GM20431 (cell line): ENCODE results near the gene GLI3.

Source experiments
- in situ Hi-C: fragments of 300-500 bp; cut with MseI, MboI; formaldehyde crosslinking; loops from one replicate; pipeline ENCODE4 v1.15.0; 2020; ENCODE audit warnings: low sequenced_read_pairs; ENCODE audit not compliant: unreplicated experiment

The GLI3 gene

DNA sequence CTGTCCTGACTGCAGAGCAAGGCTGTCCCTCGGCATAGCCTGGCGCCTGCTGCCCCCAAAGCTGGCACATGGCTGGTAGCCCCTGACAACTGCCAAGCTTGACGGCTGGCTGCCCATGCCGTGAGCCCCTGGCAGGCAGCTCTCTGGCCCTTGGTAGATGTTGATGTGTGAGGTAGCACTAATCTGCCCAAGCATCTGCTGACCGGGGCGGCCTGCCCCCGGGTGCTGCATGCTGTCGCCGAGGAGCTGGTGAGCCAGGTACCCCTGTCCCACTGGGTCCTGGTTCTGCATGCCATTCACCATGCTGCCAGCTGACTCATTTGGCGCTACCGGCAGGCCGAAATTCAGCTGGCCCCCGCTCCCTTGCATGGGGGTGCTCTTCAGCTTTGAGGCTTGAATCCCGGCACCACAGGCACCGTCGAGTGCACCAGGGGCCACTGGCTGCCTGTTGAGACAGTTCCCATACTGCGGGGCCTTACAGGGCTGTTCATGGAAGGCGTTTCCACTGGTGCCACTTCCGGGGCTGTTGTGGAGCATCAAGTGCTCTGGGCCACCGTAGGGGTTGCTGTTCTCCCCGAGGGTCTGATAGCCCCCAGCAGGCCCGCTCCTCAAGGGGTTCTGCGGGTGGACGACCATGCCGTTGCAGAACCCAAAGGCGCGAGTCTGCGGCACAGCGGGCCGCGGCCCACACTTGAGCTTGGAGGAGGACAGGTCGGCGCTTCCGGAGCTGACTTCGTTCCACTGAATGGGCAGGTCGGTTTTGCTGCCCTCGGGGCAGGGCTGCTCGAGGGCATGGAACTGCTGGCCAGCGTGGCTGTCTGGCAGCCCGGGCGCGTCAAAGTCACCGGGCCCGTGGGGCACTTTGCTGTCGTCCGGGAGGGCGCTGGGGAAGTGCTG, 271.9 kb downstream of the GLI3 start:
- in situ Hi-C loops: no loop called here

DNA sequence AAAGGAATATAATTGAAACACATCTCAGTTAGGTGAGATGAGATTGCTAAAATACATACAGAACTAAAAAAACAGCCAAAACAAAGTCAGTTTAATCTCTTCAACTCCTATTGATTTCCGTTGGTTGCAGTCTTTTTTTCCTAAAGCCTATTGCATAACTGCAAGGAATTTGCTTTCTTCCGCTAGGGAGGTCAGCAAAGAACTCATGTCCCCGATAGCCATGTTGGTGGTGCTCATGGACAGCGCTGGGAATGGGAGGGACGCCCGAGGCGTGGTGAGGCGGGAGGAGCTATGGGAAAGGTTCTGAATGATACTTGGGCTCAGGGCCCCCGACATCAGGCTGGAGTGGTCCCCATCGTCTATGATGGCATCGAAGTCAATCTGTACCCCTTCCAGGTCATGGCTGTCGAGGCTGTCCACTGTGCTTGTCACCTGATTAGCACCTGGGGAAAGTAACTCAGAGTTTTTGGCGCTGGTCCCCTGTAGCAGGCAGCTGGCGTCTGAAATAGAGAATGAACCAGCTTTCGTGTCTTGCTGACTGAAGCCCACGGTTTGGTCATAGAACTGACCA, 272.7 kb downstream of the GLI3 start:
- in situ Hi-C loops: no loop called here

DNA sequence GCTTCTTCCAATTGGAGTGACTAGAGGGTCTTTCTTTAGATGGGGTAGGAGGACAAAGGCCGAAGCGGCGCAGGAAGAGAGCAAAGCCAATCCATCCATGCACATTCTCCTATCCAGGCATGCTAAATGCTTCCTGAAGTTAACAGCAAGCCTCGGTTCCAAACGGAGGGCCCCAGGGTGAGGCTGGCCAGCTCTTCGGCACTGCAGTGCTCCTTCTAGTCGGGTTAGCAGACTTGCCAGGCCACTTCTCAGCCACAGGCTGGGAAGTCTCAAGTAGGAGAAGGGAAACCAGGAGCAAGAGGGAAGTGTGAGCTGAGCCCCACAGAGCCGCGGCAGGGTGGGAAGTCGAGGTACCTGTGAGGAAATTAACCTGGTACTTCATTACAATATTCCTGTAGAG, 280.3 kb downstream of the GLI3 start:
- in situ Hi-C loops: no loop called here

DNA sequence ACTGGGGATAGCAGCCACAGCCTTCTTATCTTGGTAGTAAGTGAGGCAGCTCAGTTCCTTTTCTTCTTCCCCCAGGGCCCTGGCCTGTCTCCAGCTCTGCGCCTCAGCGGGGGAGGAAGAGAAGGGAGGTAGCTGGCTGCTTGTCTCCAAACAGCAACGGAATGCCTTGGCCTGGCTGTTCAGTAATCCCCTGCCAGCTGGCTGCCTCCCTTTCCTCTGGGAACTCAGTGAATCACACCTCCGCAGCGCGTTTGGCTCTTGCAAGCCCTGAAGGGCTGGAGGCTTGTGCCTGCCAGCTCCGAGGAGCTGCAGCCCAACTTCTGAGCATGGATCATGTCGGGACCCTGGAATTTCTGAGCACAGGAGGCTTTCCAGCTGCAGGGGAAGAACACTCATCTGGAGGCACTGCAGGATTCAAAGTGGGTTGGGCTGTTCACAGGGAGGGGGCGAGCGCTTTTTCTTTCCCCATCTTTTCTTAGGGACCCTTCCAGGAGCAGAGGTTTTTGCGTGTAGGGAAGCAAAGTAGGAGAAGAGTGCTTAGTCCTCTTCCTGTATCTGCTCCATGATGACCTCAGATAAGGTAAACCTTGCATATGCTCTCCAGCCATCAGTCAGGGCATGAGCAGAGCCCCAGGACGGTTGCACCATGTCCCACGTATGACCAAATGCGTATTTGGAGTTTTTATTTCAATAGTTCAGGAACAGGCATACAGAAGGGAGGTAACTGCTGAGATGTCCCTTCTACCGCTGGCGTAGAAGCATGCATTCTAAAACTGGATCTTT, 280.9 kb downstream of the GLI3 start:
- in situ Hi-C loops: no loop called here

DNA sequence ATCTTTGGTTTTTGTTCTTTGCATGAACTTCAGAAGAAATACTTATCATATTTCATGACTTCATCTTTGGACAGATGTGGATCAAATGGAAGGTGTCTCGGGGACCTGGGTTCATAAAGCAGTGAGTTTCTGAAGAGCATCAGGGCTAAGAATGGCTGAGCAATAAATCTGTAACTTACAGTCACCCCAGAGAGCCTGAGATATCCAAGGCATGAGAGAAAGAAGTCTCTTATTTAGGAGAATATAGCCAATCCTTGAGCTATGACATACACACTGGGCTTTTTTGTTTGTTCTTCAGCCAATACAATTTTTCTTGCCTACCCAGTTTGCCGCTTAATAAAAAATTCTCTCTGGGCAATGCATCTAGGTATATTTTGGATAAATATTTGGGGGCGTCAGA, 281.6 kb downstream of the GLI3 start:
- in situ Hi-C loops: no loop called here

DNA sequence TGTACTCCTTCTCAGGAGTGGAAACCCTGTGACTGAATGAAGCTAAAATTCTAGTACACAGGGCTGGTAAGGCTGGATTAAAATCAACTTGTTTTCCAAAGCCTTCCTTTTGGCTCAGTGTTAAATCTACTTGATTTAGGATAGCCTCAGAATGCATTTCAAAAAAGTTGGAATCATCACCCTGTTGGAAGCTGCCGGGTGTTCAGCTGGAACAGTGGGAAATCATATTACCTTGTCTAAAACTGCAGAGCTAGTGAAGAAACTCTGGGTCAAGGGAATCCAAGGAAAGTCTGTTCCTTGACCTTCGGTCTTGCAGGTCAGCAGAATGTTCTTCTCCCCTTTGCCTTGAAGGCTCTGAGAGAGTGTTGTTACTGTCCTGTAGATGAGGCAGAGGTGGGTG, 282.0 kb downstream of the GLI3 start:
- in situ Hi-C loops: no loop called here

DNA sequence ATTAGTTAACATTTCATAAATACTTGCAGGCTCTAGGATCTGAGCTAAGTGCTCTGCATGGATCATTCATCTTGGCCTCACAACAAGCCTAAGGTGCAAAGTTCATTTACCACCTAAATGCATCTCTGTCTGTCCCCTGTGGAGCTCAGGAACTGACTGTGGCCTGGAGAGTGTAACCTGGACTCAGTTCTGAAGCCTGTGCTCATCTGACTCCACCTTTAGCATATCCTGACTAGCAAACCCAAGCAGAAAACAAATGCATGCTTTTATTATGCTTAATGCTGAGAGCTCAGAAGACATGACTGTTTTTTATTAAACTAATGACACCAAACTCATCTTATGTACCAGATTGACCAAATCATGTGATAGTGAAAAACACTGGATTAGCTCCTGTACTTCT, 288.5 kb downstream of the GLI3 start:
- in situ Hi-C loops: loop anchor here (25.0 kb wide), 2 partner anchors 111 to 889 kb away; no protein-coding TSS in a partner anchor

DNA sequence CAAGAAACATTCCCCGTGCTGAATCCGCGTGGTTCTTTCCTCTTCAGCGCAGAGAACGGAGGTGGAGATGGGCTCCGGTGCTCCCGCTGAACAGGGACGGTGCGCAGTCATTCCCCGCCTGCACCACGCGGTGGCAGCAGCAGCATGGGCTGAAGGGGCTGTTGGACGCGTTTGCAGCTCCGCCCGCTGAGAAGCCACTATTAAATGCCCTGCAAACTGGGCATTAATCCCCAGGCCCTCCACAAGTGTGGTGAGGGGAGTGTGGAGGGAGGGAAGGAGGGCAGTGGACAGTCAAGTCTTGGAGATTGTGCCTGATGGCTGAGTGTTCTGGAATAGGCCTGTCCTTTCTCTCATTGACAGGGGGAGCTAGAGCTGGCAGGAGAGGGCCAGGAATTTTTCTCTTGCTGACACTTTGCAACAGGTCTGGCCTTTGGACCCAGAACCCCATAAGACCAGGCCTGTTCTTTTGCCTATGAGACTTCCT, 293.9 kb downstream of the GLI3 start:
- in situ Hi-C loops: loop anchor here (25.0 kb wide), 2 partner anchors 106 to 894 kb away; no protein-coding TSS in a partner anchor

DNA sequence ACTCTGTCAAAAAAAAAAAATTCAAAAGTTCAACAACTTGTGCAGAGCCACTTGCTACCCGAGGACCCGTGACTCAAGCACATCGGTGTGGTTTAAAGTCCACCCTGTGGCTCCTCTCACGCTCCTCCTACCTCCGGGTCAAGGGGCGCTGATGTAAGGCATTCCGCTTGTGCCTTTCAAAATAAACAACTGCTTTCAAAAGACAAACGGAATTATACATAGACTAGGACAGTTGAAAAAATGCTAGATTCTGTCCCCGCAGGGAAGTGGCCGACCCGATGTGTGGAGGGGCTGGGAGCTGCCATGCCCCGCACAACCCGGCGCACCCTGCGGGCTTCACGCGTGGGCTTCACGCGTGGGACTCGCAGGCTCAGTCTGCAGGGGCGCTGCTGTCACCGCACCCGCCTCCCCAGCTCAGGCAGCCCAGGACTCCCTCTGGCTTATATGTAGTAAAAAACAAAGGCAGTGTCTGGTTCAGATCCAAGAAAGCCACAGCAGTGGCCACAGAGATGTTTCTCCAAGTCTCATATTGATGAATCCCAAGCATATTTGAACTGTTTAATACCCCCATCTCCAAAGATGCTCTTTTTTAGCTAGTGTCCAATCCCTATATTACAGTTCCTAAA, 294.4 kb downstream of the GLI3 start:
- in situ Hi-C loops: loop anchor here (25.0 kb wide), 2 partner anchors 105 to 895 kb away; no protein-coding TSS in a partner anchor

DNA sequence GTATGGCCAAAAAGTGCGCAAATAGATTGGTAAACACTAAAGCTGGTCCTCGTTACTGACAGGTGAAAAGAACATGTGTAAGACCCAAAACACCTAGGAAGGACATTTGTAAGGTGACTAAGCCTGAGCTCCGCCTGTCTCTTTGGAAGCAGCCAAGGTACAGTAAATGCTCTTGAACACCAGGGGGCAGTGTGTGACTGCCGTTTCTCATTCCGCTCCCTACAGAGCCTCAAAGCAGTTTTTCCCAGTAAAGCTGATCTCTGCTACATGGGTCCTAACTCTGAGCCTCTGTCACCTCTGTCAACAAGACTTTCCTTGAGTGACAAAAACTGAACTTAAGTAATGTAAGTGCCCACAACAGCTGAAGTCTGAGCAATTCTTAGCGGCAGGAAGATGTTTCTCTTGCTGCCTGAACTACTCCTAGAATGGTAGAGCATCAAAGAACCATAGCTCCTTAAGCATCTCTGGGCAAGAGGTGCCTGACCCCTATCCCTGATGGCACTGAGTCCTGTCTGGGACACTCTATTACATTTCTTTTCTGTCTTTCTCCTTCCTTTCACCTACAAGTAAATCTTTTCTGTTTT, 296.2 kb downstream of the GLI3 start:
- in situ Hi-C loops: loop anchor here (25.0 kb wide), 2 partner anchors 104 to 896 kb away; no protein-coding TSS in a partner anchor

DNA sequence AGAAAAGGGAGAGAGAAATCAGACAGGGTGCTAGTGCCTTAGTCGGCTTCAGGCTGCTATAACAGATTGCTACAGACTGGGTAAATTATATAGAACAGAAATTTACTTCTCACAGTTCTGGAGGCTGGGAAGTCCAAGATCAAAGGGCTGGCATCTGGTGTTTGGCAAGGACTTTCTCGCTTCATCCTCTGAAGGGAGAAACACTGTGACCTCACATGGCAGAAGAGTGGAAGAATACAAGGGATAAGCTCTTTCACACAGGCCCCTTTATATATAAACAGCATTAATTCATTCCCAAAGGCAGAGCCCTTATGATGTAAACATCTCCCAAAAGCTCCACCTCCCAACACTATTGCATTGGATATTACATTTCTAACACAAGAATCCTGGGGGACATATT, 298.6 kb downstream of the GLI3 start:
- in situ Hi-C loops: loop anchor here (25.0 kb wide), 2 partner anchors 101 to 899 kb away; no protein-coding TSS in a partner anchor

DNA sequence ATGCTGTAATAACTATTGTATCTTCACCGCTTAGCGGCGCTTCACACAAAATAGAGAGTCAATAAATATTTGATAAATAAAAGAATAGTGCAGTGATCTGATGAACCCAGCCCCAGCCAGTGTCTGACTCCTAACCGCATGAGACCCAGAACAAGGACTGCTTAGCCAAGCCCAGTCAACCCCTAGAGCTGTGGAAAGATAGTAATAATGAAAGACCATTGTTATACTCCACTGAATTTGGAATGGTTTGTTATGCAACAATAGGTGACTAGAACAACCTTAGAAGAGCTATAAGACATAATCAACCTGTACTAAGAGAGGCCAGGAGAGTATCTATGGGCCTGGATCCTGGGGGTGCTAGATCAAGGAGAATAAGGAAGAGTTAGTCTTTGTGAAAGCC, 303.6 kb downstream of the GLI3 start:
- in situ Hi-C loops: loop anchor here (25.0 kb wide), 2 partner anchors 96 to 904 kb away; no protein-coding TSS in a partner anchor

DNA sequence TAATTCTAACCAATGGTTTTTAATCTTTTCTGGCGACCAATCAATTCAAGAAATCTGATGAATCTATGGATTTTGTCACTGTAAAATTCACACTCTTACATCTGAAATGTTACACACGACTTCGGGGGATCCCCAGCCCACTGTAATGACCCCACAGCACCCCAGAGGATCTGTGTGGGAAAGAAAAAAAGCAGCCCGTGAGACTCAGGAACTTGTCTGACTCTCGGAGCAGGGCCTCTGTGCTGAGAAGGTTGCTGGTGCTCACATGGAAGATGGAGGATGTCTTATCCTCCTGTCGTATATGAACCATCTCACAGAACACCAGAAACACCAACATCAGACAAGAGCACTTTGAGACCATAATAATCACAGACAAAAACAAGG, 305.8 kb downstream of the GLI3 start:
- in situ Hi-C loops: loop anchor here (25.0 kb wide), 2 partner anchors 94 to 906 kb away; no protein-coding TSS in a partner anchor

DNA sequence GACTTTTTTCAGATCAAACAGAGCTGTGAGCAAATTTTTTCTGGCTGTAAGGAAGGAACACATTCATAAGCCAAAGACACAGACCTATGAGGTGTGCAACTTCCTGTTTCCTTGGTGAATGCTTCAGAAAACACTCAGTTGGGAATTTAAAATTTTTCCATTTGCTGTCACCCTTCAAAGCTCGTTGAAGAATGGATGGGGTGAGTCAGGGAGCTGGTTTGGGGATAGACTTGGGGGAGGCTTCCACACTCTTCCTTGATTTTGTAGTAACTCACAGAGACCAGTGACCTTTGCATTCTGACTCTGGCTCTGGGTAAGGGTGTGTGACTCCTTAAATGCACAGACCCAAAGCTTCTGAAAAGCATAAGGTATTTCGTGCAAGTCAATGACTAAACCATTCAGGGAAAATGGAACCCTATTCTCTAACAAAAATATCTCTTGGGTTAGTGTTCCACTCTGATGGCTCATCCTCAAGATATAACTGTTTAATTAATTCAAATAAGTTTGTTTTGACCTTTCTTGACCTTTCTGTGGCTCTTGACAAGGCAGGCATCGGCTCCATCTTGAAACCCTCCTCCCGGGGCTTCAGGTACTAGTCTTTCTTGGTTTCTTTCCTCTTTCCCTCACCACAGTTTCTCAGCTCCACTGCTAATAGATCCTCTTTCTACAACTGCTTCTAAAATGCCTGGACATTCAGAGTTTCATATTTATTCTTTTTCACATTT, 306.3 kb downstream of the GLI3 start:
- in situ Hi-C loops: loop anchor here (25.0 kb wide), 2 partner anchors 93 to 907 kb away; no protein-coding TSS in a partner anchor

DNA sequence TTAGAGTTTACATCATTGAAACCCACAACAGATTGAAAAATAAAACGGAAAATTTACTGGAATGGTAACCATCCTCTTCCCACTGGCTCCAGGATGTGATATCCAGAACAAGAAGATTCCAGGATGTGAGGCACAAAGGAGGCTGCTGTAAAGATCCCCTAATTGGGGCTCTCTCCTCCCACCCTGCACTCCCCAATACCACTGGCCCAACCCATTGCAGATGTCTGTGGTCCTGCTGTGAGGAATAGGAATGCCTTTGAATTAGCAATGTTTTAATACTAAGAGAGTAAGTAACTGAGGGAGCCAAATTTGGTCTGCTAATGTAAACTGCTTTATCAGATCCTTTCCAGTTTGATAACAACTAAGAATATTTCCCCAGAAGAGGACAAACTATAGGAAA, 308.2 kb downstream of the GLI3 start:
- in situ Hi-C loops: loop anchor here (25.0 kb wide), 2 partner anchors 91 to 909 kb away; no protein-coding TSS in a partner anchor

DNA sequence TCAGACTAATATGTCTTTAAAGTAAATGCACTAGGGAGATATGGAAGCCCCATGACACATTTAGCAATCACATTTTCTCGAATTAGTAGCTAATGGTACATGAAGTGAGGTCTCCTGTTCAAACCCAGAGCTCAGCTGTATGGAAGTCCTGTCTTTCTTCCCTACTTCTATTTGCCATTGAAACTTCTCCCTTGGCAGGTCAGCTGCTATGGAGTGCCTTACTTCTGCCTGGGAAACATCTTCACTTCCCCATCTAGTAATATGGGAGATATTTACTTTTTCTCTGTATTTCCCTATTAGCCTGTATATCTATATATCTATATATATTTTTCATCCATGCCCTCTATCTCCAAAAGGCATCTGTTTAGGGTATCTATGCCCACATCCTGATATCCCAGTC, 308.8 kb downstream of the GLI3 start:
- in situ Hi-C loops: loop anchor here (25.0 kb wide), 2 partner anchors 91 to 909 kb away; no protein-coding TSS in a partner anchor

DNA sequence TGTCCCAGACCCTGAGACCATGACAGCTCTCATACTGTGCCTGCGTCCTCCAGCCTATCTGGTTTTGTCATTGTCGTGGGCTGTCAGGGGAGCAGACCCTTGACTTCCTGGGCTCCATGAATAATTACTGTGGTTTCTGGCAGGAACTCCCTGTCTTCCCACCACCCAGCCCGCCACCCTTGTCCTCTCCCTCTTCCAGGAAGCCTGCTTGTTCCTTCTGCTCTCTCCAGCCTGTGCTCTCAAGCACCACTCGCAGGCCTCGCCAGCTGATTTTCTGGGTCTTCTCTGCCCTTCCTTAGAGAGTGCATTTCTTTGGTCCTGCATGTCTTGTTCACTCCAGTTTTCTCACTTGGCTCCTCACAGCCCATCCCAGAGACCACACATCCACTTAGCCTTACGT, 309.6 kb downstream of the GLI3 start:
- in situ Hi-C loops: loop anchor here (25.0 kb wide), 2 partner anchors 90 to 910 kb away; no protein-coding TSS in a partner anchor

DNA sequence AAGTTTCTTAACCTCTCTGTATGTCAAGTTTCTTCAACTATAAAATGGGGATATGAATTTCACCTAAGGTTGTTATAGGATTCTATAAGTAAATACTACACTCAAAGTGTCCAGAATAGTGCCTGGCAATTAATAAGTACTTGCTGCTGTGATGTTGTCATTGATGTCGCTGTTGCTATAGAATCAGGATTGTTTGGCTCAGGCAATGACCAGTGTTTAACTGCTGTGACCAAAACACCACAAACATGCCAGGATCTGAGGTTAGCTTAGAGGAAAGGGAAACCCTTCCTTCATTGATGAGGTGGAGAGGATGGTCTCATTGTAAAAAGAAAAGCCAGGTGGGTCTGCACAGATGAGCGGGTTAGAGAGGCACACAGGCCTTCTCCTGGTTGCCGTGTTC, 311.1 kb downstream of the GLI3 start:
- in situ Hi-C loops: loop anchor here (25.0 kb wide), 2 partner anchors 89 to 911 kb away; no protein-coding TSS in a partner anchor
